ENCODE measurements around the gene EXOC6B.

- TF ChIP-seq CTCF (IDR thresholded peaks at IDR 0.05) (no peak), POLR2A (IDR thresholded peaks at IDR 0.05) (no peak)
Observed at GRCh38 chr2:72141032-72141645, 684.7 kb downstream of the EXOC6B start.

Measured in body of pancreas (tissue), 4 donors.